Activated CD8-positive, alpha-beta memory T cell treated with anti-CD3 and anti-CD28 coated beads, Interleukin-2, amount 50 U/mL, for 1 hour (primary cell): ENCODE measurements around the gene SH3BP4.

Source experiments
- DNase-seq: peaks from one replicate; pipeline ENCODE4 v3.0.0-alpha.2; 2020; ENCODE audit errors: extremely low read depth

The SH3BP4 gene

DNA sequence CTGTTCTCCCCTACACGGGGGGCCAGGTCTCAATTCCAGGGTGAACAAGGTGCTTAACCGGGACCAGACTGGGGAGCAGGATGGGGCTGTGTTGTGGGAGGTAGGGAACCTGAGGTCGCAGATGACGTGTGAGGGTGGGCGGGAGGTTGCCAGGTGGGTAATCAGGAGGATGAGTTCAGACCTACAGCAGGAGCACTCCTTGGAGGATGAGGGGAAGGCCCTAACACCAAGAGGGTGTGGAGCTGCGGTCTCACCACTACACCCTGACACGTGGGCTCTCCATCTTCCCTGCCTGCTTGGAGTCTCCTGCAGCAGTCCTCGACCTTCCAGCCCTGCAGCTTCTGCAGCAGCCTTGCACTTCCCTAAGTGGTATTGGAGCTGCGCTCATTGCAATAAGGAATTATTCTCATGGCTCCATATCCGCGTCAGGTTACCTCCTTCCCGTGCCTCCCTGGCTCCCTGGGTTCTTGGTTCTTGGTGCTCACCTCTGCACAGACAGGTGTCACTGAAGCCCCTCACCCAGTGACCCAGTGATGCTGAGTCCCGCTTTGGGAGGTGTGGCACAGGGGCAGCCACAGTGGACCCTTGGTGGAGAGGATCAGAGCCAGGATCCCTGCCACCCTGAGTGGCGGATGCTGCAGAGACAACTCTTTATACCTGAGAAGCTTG, 15.5 kb downstream of the SH3BP4 start:
- DNase-seq, result no peak

DNA sequence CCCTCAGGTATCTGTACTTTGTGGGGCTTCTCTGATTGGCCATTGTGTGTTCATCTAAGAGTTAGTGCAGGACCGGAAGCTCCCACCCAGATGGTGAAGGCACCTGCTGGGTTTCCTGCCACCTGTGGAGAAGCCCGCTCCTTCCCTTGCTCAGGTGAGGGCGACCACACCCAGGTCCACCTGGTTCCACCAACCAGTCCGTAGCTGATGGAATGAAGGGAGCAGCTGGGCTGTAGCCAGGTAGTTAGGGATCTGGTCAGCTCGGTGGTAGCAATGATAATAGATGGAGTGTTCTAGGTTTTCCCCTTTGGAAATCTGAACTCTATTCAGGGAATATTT, 16.0 kb downstream of the SH3BP4 start:
- no peak for DNase-seq

DNA sequence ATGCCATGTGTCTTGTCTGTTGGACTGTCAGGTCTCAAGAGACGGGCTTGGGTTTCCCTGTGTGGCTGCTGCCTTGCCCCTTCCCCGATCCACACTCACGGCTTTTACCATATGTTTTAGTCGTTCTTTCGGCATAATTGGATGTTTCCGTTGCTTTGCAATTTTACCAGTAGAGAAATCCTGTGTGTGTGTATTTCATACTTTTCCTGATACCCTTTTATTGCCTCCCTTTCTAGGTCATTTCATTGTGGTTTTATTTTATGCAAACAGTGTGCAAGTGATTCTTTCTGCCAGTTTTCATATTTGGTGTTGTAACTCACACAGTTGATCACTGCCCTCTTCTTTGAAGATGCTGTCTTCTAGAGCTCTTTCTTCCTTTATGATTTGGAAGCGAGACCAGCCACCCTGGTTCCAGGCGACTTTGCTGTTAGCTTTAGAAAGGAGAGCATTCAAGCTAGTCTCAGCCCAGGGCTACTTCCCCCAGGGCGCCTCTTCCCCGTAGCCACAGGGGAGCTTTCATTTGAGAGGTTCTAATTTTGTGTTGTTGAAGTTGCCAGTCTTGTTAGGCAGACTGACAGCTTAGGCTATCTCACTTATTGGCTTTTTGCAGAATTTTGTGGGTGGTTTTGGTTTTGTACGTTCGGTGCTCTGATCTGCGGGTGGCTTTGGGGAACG, 17.0 kb downstream of the SH3BP4 start:
- no peak for DNase-seq

DNA sequence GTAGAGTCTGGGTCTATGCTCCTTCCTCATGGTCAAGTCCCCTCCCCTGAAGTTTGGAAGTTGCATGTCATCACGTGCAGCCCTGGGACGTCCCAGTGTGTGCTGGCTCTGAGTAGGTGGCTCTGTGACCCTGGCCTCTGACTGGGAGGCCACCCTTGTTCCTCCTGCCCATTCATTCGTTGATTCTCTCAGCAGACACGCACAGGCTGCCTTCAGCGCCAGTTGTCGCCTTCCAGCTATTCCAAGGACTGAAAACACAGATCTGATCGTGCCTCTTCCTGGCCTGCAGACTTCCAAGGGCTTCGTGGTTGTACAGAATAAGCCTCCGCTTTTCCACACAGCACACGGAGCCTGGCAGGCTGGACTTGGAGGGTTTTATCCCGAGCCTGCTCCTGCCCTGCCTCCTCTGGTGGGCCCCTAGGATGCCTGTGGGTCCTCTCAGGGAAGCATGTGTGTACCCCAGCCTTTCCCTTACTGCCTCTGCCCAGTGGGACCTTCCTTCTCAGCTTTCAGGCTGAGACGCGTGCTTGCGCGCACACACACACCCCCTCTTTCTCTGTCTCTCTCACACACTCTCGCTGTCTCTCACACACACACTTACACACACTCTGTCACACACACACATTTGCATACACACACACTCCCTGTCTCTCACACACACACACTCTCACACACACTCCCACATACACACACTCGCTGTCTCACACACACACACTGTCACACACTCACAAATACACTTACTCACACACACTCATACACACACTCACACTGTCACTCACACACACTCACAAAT, 17.7 kb downstream of the SH3BP4 start:
- DNase-seq, result no peak

DNA sequence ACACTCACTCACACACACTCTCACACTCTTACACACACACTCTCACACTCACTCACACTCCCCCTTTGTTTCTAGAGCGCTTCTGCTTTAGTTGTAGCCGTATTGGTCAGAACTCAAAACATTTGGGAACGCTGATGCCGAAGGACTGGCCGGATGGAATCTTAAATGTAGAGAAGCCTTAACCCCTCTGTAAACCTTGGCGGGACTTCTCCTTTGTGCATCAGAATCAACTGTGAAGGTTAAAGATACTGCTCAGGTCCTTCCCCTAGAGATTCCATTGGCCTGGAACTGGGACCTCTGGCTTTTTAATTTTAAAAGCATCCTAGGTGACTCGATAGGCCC, 18.3 kb downstream of the SH3BP4 start:
- no peak for DNase-seq

DNA sequence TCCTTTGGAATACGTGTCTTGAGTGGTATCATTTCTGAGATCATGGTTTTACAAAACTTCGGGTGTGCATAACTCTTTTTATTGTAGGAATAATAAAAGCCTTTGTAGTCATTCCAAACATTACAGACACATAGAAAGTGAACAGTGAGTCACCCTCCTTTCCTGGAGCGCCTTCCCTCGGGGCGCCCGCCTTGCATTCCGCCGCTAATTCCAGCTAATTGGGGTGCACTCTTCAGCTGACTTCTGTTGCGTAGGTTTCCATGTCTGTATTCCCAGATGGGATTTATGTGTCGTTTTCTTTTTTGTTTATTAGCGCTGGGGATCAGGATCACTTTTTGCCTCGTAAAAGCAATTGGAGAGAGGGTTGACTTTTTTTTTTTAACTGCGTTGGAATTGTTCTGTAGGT, 18.7 kb downstream of the SH3BP4 start:
- no peak for DNase-seq

DNA sequence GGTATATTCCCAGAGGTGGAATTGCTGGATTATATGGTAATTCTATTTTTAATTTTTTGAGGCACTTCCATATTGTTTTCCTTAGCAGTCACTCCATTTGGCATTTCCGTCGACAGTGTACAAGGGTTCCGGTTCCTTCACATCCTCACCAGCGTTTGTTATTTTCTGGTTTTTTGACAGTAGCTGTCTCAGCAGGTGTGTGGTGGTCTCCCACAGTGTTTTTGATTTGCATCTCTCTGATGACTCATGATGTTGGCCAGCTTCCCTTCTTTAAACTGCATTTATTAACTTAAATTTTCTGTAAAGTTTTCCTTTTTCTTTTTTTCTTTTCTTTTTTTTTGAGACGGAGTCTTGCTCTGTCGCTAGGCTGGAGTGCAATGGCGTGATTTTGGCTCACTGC, 19.7 kb downstream of the SH3BP4 start:
- no peak for DNase-seq

DNA sequence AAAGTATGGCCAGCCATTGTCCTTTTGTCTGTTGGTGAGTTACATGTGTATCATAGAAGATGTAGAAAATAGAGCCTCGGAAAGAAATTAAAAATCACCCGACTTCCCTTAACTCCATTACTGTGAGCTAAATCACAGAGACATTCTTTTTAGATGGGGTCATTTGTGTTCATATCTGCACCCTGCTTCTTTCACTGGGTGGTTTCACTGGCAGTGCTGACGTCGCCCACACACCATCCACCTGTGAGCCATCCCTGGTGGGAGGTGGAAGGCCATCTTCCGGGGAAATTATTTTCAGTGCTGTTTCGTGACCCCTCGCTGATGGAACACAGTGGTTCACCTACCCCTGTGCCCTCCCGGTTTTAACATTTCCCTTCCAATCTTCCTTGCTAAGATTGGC, 21.2 kb downstream of the SH3BP4 start:
- no peak for DNase-seq

DNA sequence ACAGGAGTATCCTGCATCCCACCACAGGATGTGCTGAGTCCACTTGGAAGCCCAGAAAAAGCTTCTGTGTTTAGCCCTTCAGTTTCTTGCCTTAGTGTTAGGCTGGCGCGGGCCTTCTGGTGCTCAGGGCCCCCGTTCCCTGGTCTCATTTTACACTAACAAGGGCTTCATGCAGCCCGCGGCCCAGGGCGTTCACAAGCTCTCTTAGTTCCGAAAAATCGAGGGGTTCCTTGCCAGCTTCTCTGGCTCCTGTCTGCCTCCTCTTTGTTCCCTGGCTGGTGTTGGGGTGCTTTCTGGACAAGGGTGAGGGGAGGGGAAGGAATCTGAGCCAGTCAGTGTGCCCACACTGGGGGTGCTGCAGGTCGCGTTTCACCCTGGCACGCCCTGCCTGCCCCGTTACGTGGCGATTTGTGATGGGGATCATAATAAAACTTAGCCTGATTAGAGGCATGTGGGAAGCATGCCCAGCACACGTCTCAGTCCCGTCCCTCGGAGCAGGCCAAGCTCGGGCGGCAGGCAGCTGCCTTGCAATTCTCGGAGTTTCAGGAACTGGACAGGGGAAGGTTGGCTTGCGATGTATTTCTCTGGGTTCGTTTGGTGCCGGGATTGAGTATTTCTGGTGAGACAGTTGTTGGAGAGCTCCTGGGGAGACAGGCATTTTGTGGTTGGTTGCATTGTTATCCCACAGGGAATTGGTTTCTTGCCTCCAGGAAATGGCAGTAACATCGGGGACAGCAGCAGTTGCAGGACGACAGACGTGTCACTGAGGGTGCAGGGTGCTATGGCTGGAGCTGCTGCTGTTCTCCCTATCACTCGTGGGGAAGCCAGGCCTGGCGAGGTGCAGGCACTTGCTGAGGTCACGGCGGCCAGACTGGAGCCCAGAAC, 22.9 kb downstream of the SH3BP4 start:
- DNase-seq, result no peak

DNA sequence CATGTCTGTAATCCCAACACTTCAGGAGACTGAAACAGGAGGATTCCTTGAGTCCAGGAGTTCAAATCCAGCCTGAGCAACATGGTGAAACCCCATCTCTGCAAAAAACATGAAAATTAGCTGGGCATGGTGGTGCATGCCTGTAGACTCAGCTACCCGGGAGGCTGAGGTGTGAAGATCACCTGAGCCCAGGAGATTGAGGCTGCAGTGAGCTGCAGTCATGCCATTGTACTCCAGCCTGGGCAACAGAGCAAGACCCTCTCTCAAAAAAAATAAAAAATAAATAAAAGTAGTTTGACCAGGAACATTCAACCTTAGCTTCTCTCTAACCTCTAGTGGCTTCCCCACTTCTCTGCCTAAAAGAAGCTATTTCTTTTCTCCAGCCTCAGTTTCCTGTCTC, 23.8 kb downstream of the SH3BP4 start:
- no peak for DNase-seq

DNA sequence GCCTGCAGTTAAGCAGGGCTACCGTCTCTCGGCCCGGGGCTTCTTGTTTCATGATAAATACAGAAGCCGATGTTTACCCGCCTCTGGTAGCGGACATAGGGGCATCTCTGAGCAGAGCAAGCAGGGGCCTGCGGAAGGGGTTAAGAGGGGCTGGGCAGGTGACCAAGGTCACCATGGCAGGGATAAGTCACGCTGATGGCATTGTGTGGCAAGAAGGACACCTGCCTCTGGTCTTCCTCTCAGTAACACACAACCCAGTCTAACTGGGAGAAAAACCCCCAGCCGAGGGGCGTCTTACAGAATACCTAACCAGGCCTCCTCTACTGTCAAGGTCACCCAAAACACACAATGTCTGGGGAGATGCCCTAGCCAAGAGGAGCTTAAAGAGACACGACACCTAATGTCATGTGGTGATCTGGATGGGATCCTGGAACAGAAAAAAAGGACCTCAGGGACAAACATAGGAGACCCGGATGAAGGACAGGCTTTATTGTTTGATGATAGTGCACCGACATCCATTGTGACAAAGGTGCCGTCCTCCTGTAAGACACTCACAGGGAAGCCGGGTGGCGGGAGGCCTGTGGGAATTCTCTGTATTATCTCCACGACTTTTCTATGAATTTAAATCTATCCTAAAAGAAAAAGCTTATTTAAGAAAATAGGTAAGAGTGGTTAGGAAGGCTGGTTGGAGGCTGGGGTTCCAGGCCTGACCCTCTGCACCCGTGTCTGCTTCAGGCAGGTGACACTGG, 24.8 kb downstream of the SH3BP4 start:
- no peak for DNase-seq

DNA sequence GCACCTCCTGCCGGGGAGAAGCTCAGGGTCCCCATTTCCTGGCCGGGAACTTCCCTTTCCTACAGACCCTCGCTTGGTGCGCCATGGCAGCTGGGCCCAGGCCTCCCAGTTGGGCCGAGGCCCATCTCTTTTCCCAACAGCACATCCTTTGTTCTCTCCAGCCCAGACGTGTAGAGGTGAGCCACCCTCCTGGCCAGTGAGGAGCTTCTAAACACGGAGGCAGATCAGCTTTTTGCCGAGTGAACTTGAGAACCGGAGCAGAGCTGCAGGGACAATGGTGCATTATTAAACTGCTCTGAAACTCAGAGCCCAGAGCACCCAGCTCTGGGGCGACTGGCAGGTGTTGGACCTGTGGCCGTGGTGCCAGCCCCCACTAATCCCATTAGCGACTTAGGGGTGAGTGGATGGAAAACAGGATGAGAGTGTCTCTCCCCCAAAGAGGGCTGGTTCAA, 25.4 kb downstream of the SH3BP4 start:
- no peak for DNase-seq

DNA sequence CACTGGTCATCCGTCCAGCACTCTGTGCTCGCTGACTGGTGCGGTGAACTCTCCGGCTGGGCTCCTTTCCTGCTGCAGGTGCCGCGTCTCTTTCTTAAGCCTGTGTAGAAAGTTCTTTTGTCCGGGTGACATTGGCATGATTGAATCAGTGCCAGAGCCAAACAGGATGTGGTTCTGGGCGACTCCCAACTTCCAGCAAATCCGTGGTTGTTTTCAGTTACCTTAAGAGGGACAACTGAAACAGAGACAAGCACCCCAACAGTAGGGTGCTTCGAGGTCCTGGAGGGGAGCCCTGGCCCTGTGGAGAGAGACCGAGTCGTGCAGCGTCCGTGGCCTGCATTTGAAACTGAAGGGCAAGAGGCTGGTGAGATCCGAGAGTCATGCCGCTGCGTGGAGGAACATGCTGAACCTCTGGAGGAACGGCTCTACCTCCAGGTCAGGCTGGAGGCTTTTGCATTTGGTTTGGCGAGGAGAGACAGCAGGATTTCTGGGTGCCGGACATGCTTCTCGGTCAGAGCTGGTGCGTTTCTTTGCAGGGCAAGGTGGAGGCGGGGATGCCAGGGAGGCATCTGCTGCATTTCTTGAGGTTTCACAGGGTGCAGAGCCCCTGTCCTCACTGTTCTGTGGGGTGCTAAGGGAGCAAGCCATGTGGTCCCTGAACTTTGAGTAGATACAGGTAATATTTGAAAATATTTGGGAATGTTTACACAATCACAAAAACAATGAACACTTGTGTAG, 26.8 kb downstream of the SH3BP4 start:
- DNase-seq, result no peak

DNA sequence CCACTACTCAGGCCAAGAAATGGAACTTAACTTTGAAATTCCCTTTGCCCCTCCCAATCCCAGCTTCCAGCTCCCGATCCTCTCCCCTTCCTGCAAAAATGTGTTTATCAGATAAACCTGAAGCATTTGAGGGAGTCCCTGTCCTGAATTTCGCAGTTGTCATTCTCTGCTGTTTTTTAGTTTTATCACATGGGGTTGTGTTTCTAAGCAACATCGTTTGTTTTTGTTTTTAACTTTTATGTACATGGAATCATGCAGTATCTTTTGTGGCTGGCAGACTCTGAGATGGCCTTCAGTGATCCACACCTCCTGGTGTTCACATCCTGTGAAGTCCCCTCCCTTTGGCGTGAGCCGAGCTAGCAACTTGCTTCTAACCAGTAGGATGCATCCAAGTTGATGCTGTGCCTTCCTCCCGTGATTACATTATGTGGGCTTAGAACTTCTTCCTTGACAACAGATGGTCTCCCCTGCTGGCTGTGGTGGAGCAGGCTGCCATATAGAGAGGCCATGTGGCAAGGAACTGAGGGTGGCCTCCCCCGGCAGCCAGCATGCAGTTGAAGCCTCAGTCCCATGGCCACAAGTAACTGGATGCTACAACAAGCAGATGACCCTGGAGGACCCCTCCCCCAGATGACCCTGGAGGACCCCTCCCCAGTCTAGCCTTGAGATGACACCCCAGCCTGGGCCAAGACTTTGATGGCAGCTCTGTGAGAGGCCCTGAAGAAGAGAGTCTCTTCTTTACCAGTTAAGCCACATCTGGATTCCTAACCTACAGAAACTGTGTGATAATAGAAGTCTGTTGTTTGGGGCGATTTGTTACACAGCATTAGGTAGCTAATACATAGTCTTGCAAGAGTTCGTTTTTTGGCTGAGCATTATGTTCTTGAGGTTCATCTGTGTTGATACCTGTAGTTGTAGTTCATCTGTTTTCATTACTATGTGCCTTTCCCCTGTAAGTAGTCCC, 27.7 kb downstream of the SH3BP4 start:
- DNase-seq, result no peak

DNA sequence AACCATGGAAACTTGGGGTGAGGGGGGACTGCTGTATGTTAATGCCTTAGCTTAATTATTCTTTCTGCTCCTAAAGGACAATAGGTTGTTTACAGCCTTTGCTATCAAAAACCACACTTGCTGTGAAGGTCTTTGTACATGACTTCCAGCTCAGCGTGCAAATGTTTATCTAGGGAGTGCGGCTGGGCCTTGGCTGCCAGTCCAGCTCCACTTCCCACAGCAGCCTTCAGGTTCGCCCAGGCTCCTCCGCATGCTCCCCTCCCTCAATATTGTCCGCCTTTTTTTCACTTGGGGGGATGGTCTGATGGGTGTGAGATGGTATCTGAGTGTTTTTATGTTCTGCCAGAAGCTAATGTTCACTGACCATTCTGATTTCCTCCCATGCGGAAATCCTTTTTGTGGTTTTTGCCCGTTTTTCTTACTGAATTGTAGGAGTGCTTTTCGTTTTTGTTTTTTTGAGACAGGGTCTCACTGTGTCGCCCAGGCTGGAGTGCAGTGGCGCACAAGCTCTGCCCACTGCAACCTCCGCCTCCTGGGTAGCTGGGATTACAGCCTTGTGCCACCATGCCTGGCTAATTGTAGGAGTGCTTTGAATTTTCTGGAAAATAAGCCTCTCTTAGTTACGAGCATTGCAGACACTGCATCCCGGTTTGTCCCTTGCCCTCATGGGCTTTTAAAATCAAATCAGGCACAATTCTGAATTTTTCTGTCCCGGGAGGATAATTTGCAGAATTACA, 28.8 kb downstream of the SH3BP4 start:
- DNase-seq, result no peak

DNA sequence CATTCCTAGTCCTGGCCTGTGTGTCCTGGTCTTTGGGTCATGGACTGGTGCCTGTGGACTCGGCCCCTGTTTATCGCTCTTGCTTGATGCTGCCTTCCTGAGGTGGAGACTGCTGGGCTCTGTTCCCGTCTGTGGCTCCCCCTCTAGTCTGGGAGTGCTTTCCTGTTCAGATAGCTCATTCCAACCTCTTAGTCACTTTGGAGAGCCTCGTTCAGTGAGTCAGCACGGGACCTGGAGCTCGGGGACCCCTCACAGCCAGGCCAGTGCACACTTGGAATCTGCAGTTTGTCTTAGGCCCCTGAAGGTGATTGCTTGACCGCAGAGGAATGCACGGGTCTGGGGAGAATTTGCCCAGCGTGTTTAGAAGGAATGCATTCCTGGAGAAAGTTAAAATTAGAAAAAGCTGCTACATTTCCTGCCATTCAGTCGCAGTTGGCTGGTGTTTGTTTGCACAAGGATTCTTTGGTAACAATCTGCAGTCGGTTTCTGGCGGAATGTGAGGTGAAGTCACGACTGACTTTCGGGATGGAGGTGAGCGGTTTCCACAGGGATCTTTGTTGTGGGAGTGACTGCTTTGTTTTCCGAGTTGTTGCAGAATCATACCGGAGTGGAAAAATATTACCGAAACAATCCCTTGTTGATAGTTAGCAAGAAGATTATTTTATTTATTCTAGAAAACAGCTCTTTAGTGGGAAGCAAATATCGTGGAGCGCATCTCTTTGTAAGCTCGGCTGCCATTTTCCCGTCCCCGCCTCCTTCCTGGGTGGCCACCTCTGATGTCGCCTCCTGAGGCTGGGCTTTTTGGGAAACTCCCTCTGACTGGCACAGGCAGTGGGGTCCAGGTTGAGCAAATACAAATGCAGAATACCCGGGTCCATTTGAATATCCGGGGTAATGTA, 29.6 kb downstream of the SH3BP4 start:
- DNase-seq, result no peak

DNA sequence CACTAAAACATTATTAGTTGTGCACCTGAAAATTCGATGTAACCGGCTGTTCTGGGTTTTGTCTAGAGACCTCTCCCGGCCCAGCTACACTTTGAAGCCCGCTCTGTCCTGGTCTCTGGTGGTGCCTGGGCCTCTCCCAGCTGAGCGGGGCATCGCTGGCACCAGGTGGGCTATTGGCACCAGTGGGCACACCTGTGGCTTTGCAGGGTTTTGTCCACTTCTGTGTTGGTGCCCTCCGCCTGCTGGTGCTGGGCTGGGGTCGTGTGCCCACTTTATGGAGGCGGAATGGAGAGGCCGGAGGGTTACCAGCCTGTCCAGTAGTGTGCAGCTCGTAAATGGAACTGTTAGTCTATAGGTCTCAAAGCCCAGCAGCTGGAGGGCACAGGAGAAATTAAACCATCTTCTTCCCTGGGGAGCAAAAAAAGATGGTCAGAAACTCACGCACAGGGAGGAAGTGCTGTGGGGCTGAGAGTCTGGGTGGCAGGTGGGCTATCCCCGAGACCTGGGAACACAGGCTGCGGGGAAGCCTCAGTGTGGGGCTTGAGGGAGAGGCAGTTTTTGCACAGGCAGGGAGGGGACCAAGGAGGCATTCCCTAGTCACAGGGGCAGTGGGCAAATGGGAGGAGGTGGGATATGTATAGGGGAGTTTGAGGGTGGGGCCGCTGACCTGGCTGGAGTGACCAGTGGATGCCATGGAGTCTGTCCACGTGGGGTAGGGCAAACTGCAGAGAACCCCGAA, 30.4 kb downstream of the SH3BP4 start:
- DNase-seq, result no peak
